ENCODE measurements around the gene GCGR.

The GCGR gene

GRCh38 chr17:81846743-81847689, 43.1 kb downstream of the GCGR start:
- Histone ChIP-seq H3K27ac (ENCODE audit: low read depth, low read length) (no peak overlapping the region), H2AK5ac (ENCODE audit: low read length) (no peak overlapping the region), H3K4me3 (ENCODE audit: low read depth, low read length) (no peak overlapping the region), H3K9me3 (ENCODE audit: insufficient read depth, low read depth, low read length) (peaks cover 2% of the 10 kb centered on the region), H3K9ac (ENCODE audit: low read length) (no peak overlapping the region), H2BK120ac (ENCODE audit: insufficient read depth, low read length, poor library complexity) (no peak overlapping the region), H3K36me3 (ENCODE audit: control insufficient read depth in 1 of 2, insufficient read depth in 2 of 2, low read length in 2 of 2) (peaks cover 82 to 86% of the 10 kb centered on the region in 2 experiments), H3K4me2 (ENCODE audit: low read length) (no peak overlapping the region), H3K79me1 (ENCODE audit: low read length) (no peaks in the 10 kb centered on the region), H3K18ac (ENCODE audit: low read length) (no peak overlapping the region), H4K8ac (ENCODE audit: low read depth, low read length) (no peak overlapping the region), H3K27me3 (ENCODE audit: insufficient read depth, low read length) (no peaks in the 10 kb centered on the region), H3K14ac (ENCODE audit: low read length) (no peak overlapping the region), H4K91ac (ENCODE audit: low read depth, low read length) (no peak overlapping the region), H2BK12ac (ENCODE audit: low read length) (no peak overlapping the region), H2BK5ac (ENCODE audit: low read depth, low read length, poor library complexity) (no peak overlapping the region), H3K4me1 (ENCODE audit: control insufficient read depth in 1 of 2, insufficient read depth in 2 of 2, low read length in 2 of 2) (no peaks in the 10 kb centered on the region), H3K23ac (ENCODE audit: low read length) (no peak overlapping the region), H3K4ac (ENCODE audit: low read depth, low read length) (no peak overlapping the region), H3K79me2 (ENCODE audit: control insufficient read depth, insufficient read depth, low read length, poor library complexity) (no peaks in the 10 kb centered on the region), H4K12ac (ENCODE audit: low read depth, low read length) (no peak overlapping the region), H2AFZ (ENCODE audit: insufficient read depth, low read length, poor library complexity) (no peak overlapping the region)
- DNase-seq: no peak
- WGBS (ENCODE audit: extremely low coverage, insufficient coverage, insufficient read length): no CpG with 5 or more reads among the region's 24 CpGs

GRCh38 chr17:81849457-81849856, 45.5 kb downstream of the GCGR start:
- H2BK12ac ChIP-seq (ENCODE audit: low read length): no peak overlapping the region
- WGBS (ENCODE audit: extremely low coverage, insufficient coverage, insufficient read length): no CpG with 5 or more reads among the region's 12 CpGs
- H2BK120ac ChIP-seq (ENCODE audit: insufficient read depth, low read length, poor library complexity): no peak overlapping the region
- no peaks in the 10 kb centered on the region for H3K27me3 ChIP-seq (ENCODE audit: insufficient read depth, low read length)
- H3K36me3 ChIP-seq (ENCODE audit: control insufficient read depth in 1 of 2, insufficient read depth in 2 of 2, low read length in 2 of 2): peaks cover 84 to 86% of the 10 kb centered on the region in 2 experiments
- no peaks in the 10 kb centered on the region for H3K4me1 ChIP-seq (ENCODE audit: control insufficient read depth in 1 of 2, insufficient read depth in 2 of 2, low read length in 2 of 2)
- no peak overlapping the region for H2AK5ac ChIP-seq (ENCODE audit: low read length)
- H3K27ac ChIP-seq (ENCODE audit: low read depth, low read length): no peak overlapping the region
- no peak overlapping the region for H4K8ac ChIP-seq (ENCODE audit: low read depth, low read length)
- H3K9ac ChIP-seq (ENCODE audit: low read length): no peak overlapping the region
- no peak overlapping the region for H4K12ac ChIP-seq (ENCODE audit: low read depth, low read length)
- no peaks in the 10 kb centered on the region for H3K79me1 ChIP-seq (ENCODE audit: low read length)
- no peak overlapping the region for H3K23ac ChIP-seq (ENCODE audit: low read length)
- H2AFZ ChIP-seq (ENCODE audit: insufficient read depth, low read length, poor library complexity): no peak overlapping the region
- H3K4me2 ChIP-seq (ENCODE audit: low read length): no peak overlapping the region
- H3K4ac ChIP-seq (ENCODE audit: low read depth, low read length): no peak overlapping the region
- no peak overlapping the region for H4K91ac ChIP-seq (ENCODE audit: low read depth, low read length)
- H3K14ac ChIP-seq (ENCODE audit: low read length): no peak overlapping the region
- H2BK5ac ChIP-seq (ENCODE audit: low read depth, low read length, poor library complexity): no peak overlapping the region
- H3K79me2 ChIP-seq (ENCODE audit: control insufficient read depth, insufficient read depth, low read length, poor library complexity): no peaks in the 10 kb centered on the region
- H3K18ac ChIP-seq (ENCODE audit: low read length): no peak overlapping the region
- no peak for DNase-seq
- no peaks in the 10 kb centered on the region for H3K9me3 ChIP-seq (ENCODE audit: insufficient read depth, low read depth, low read length)
- no peak overlapping the region for H3K4me3 ChIP-seq (ENCODE audit: low read depth, low read length)

- no peak overlapping the region for H2AK5ac ChIP-seq (ENCODE audit: low read length)
- no peak overlapping the region for H3K23ac ChIP-seq (ENCODE audit: low read length)
- H3K4ac ChIP-seq (ENCODE audit: low read depth, low read length): peak overlapping the region; percentile 40
- no peak for DNase-seq
- H3K9ac ChIP-seq (ENCODE audit: low read length): no peak overlapping the region
- no peak overlapping the region for H4K91ac ChIP-seq (ENCODE audit: low read depth, low read length)
- no peak overlapping the region for H3K4me3 ChIP-seq (ENCODE audit: low read depth, low read length)
- no peaks in the 10 kb centered on the region for H3K79me1 ChIP-seq (ENCODE audit: low read length)
- no peak overlapping the region for H4K8ac ChIP-seq (ENCODE audit: low read depth, low read length)
- H3K4me1 ChIP-seq (ENCODE audit: control insufficient read depth in 1 of 2, insufficient read depth in 2 of 2, low read length in 2 of 2): no peaks in the 10 kb centered on the region
- no peak overlapping the region for H3K27ac ChIP-seq (ENCODE audit: low read depth, low read length)
- H3K14ac ChIP-seq (ENCODE audit: low read length): no peak overlapping the region
- no peak overlapping the region for H4K12ac ChIP-seq (ENCODE audit: low read depth, low read length)
- no peak overlapping the region for H2BK12ac ChIP-seq (ENCODE audit: low read length)
- H2BK120ac ChIP-seq (ENCODE audit: insufficient read depth, low read length, poor library complexity): no peak overlapping the region
- no peaks in the 10 kb centered on the region for H3K79me2 ChIP-seq (ENCODE audit: control insufficient read depth, insufficient read depth, low read length, poor library complexity)
- H3K18ac ChIP-seq (ENCODE audit: low read length): no peak overlapping the region
- H3K9me3 ChIP-seq (ENCODE audit: insufficient read depth, low read depth, low read length): no peaks in the 10 kb centered on the region
- no peak overlapping the region for H3K4me2 ChIP-seq (ENCODE audit: low read length)
- H2BK5ac ChIP-seq (ENCODE audit: low read depth, low read length, poor library complexity): no peak overlapping the region
- H3K36me3 ChIP-seq (ENCODE audit: control insufficient read depth in 1 of 2, insufficient read depth in 2 of 2, low read length in 2 of 2): peaks cover 82 to 84% of the 10 kb centered on the region in 2 experiments
- no peaks in the 10 kb centered on the region for H3K27me3 ChIP-seq (ENCODE audit: insufficient read depth, low read length)
- no peak overlapping the region for H2AFZ ChIP-seq (ENCODE audit: insufficient read depth, low read length, poor library complexity)
- WGBS (ENCODE audit: extremely low coverage, insufficient coverage, insufficient read length): no CpG with 5 or more reads among the region's 16 CpGs
Measured at GRCh38 chr17:81851423-81851822, 47.5 kb downstream of the GCGR start.

- H2BK5ac ChIP-seq (ENCODE audit: low read depth, low read length, poor library complexity): no peak overlapping the region
- no peak overlapping the region for H4K12ac ChIP-seq (ENCODE audit: low read depth, low read length)
- H3K36me3 ChIP-seq (ENCODE audit: control insufficient read depth in 1 of 2, insufficient read depth in 2 of 2, low read length in 2 of 2): peaks cover 79 to 83% of the 10 kb centered on the region in 2 experiments
- no peak overlapping the region for H2AFZ ChIP-seq (ENCODE audit: insufficient read depth, low read length, poor library complexity)
- H3K79me1 ChIP-seq (ENCODE audit: low read length): no peaks in the 10 kb centered on the region
- H3K9me3 ChIP-seq (ENCODE audit: insufficient read depth, low read depth, low read length): no peaks in the 10 kb centered on the region
- no peak overlapping the region for H2AK5ac ChIP-seq (ENCODE audit: low read length)
- no peak overlapping the region for H3K4me3 ChIP-seq (ENCODE audit: low read depth, low read length)
- H3K4ac ChIP-seq (ENCODE audit: low read depth, low read length): no peak overlapping the region
- no peak overlapping the region for H3K9ac ChIP-seq (ENCODE audit: low read length)
- H3K79me2 ChIP-seq (ENCODE audit: control insufficient read depth, insufficient read depth, low read length, poor library complexity): no peaks in the 10 kb centered on the region
- H3K4me2 ChIP-seq (ENCODE audit: low read length): no peak overlapping the region
- WGBS (ENCODE audit: extremely low coverage, insufficient coverage, insufficient read length): no CpG with 5 or more reads among the region's 12 CpGs
- no peak overlapping the region for H2BK120ac ChIP-seq (ENCODE audit: insufficient read depth, low read length, poor library complexity)
- H4K91ac ChIP-seq (ENCODE audit: low read depth, low read length): no peak overlapping the region
- no peak for DNase-seq
- no peak overlapping the region for H3K18ac ChIP-seq (ENCODE audit: low read length)
- H2BK12ac ChIP-seq (ENCODE audit: low read length): no peak overlapping the region
- no peak overlapping the region for H3K27ac ChIP-seq (ENCODE audit: low read depth, low read length)
- no peak overlapping the region for H3K14ac ChIP-seq (ENCODE audit: low read length)
- no peak overlapping the region for H4K8ac ChIP-seq (ENCODE audit: low read depth, low read length)
- H3K23ac ChIP-seq (ENCODE audit: low read length): no peak overlapping the region
- H3K27me3 ChIP-seq (ENCODE audit: insufficient read depth, low read length): no peaks in the 10 kb centered on the region
- no peaks in the 10 kb centered on the region for H3K4me1 ChIP-seq (ENCODE audit: control insufficient read depth in 1 of 2, insufficient read depth in 2 of 2, low read length in 2 of 2)
Measured at GRCh38 chr17:81852237-81852636, 48.3 kb downstream of the GCGR start.
